A673 (cell line): ENCODE data around the gene ZHX3.

Experiments used
- EZH2 ChIP-seq: fragments of 200-600 bp; sonication (generic); IDR thresholded peaks from 2 replicates; pipeline ENCODE4 v1.6.1; 2017; ENCODE audit warnings: borderline replicate concordance, low read depth, mild to moderate bottlenecking, mixed read lengths, antibody characterized with exemption, low read length; ENCODE audit not compliant: poor library complexity, severe bottlenecking
- TF ChIP-seq, protein P1 (sequence below): fragments of 300-800, 200-600 bp; sonication (generic); conservative IDR thresholded peaks from 2 replicates; pipeline ENCODE4 v1.5.1; 2017; ENCODE audit warnings: low read depth, mild to moderate bottlenecking, antibody characterized with exemption, low read length, moderate library complexity, mixed read lengths

DNA sequence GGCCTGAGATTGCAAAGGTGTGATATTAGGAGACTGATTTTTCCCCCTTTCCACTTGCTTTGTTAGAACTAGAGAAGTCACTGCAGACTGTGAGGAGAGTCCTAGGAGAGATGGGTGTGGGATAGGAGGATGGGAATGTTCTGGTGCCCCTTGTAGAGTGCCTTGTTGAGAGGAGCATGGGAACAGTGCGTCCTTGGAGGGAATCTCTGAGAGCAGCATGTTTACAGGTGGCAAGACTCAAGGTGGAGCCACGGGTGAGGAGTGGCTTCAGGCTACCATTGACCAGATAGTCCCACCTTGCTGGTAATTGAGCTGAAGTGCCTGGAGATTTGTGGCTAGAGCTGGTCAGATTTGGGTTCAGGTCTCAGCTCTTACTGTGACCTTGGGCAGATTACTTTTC lies 174.2 kb downstream of the ZHX3 start:
- no peak for TF ChIP-seq EZH2
- TF ChIP-seq, protein P1, sequence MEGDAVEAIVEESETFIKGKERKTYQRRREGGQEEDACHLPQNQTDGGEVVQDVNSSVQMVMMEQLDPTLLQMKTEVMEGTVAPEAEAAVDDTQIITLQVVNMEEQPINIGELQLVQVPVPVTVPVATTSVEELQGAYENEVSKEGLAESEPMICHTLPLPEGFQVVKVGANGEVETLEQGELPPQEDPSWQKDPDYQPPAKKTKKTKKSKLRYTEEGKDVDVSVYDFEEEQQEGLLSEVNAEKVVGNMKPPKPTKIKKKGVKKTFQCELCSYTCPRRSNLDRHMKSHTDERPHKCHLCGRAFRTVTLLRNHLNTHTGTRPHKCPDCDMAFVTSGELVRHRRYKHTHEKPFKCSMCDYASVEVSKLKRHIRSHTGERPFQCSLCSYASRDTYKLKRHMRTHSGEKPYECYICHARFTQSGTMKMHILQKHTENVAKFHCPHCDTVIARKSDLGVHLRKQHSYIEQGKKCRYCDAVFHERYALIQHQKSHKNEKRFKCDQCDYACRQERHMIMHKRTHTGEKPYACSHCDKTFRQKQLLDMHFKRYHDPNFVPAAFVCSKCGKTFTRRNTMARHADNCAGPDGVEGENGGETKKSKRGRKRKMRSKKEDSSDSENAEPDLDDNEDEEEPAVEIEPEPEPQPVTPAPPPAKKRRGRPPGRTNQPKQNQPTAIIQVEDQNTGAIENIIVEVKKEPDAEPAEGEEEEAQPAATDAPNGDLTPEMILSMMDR, result no peak
